AG09319 (cell line): Measurements from ENCODE around the gene ADH5.
"Not testable (repeated sequence)": the region's sequence is repeated elsewhere in the genome, so short reads cannot be mapped to it uniquely, and the experiment has no call there.

Experiments
- DNase-seq: peaks from one replicate; pipeline ENCODE4 v3.0.0-alpha.2; 2010; ENCODE audit warnings: low read depth; ENCODE audit errors: extremely low read depth
- CTCF ChIP-seq: IDR thresholded peaks from 2 replicates; pipeline ENCODE4 v1.5.1; 2011; ENCODE audit warnings: low read depth, mild to moderate bottlenecking, inconsistent platforms, low read length, moderate library complexity

The ADH5 gene

GRCh38 chr4:99099311-99099710 is 10.7 kb upstream of the ADH5 start:
- no peak for TF ChIP-seq CTCF
- DNase-seq = no peak

- not testable (repeated sequence) for DNase-seq
Measured at GRCh38 chr4:99091841-99092240, 3.3 kb upstream of the ADH5 start.

GRCh38 chr4:99091216-99091575 is 2.6 kb upstream of the ADH5 start:
- TF ChIP-seq CTCF = no peak
- no peak for DNase-seq

GRCh38 chr4:99090481-99091215 is 2.1 kb upstream of the ADH5 start:
- no peak for TF ChIP-seq CTCF
- no peak for DNase-seq

DNA sequence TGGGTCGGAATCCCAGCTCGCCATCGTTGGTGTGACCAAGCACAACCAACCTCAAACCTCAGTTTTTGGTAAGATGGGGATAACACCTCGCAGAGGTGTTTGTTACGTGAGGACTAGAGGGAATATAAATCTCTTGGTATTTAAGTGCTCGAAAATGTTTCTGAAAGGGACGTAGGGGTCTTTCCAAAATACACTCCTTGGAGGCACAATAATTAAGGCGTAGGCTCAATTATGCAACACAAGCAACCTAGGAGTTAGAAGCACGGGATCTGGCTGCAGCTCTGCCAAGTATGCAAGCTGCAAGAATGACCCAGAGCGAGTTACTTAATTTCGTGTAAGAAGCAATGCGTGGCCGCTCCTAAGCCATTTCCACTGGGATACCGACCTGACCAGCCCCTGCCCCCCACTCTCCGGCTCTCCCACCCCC is 552 bp downstream of the ADH5 start:
- peak; percentile 85 for DNase-seq
- TF ChIP-seq CTCF = no peak

GRCh38 chr4:99084595-99084994 is 4.0 kb downstream of the ADH5 start:
- no peak for DNase-seq
- no peak for TF ChIP-seq CTCF

- no peak for TF ChIP-seq CTCF
Measured at GRCh38 chr4:99082192-99082591, 6.4 kb downstream of the ADH5 start.

DNA sequence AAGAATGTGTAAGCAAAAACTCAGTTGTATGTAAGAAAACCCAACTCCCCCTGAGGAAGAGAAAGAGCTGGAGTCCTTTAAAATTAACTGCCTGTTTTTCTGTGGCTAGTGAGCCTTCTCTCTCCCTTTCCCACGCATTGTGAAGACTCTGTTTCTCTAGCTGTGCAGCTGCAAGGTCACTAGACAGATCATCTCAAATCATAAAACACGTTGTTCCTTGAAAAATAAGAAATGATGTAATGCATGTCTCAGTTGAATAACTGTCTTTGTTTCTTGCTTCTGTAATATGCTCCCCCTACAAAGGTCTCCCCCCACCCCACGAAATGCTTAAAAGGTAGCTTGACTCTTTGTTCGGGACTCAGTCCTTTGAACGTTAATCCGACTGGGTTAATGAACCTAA is 7.7 kb downstream of the ADH5 start:
- not testable (repeated sequence) for DNase-seq

More at GRCh38 chr4:99082192-99082591, 6.4 kb downstream of the ADH5 start:
- DNase-seq = no peak
